ENCODE data around the gene CRAMP1.
"Not testable (repeated sequence)": the region's sequence is repeated elsewhere in the genome, so short reads cannot be mapped to it uniquely, and the experiment has no call there.

CRAMP1 gene

GRCh38 chr16:1590930-1591705, 21.0 kb upstream of the CRAMP1 start:
- Histone ChIP-seq H3K27me3 (ENCODE audit: insufficient read depth, low read depth, severe bottlenecking) (no peaks in the 10 kb centered on the region), H3K4me3 (ENCODE audit: low read depth, low read length) (no peak overlapping the region), H3K36me3 (peaks cover 27% of the 10 kb centered on the region), H3K27ac (no peak overlapping the region), H3K9me3 (ENCODE audit: severe bottlenecking) (no peaks in the 10 kb centered on the region)
- TF ChIP-seq CTCF (IDR thresholded peaks at IDR 0.05; ENCODE audit: low read depth, low read length) = no peak
- no peak for DNase-seq

- H3K27me3 ChIP-seq (ENCODE audit: insufficient read depth, low read depth, severe bottlenecking) = no peaks in the 10 kb centered on the region
- H3K27ac ChIP-seq = no peak overlapping the region
- H3K4me3 ChIP-seq (ENCODE audit: low read depth, low read length) = no peak overlapping the region
- no peak for DNase-seq
- peaks cover 24% of the 10 kb centered on the region for H3K36me3 ChIP-seq
- no peaks in the 10 kb centered on the region for H3K9me3 ChIP-seq (ENCODE audit: severe bottlenecking)
- TF ChIP-seq CTCF (IDR thresholded peaks at IDR 0.05; ENCODE audit: low read depth, low read length) = no peak
Observed at GRCh38 chr16:1592446-1592845, 19.7 kb upstream of the CRAMP1 start.

- not testable (repeated sequence) for H3K27me3 ChIP-seq (ENCODE audit: insufficient read depth, low read depth, severe bottlenecking); H3K4me3 ChIP-seq (ENCODE audit: low read depth, low read length); H3K9me3 ChIP-seq (ENCODE audit: severe bottlenecking); DNase-seq; H3K27ac ChIP-seq
- peaks cover 20% of the 10 kb centered on the region for H3K36me3 ChIP-seq
Observed at GRCh38 chr16:1595511-1595910, 16.6 kb upstream of the CRAMP1 start.

GRCh38 chr16:1596516-1596915, 15.6 kb upstream of the CRAMP1 start:
- no peaks in the 10 kb centered on the region for H3K9me3 ChIP-seq (ENCODE audit: severe bottlenecking)
- H3K27me3 ChIP-seq (ENCODE audit: insufficient read depth, low read depth, severe bottlenecking) = no peaks in the 10 kb centered on the region
- DNase-seq = no peak
- no peak overlapping the region for H3K27ac ChIP-seq
- no peak overlapping the region for H3K4me3 ChIP-seq (ENCODE audit: low read depth, low read length)
- peaks cover 26% of the 10 kb centered on the region for H3K36me3 ChIP-seq
- TF ChIP-seq CTCF (IDR thresholded peaks at IDR 0.05; ENCODE audit: low read depth, low read length) = no peak

GRCh38 chr16:1597154-1597553, 15.0 kb upstream of the CRAMP1 start:
- no peak for DNase-seq
- H3K9me3 ChIP-seq (ENCODE audit: severe bottlenecking) = no peaks in the 10 kb centered on the region
- no peak overlapping the region for H3K27ac ChIP-seq
- H3K4me3 ChIP-seq (ENCODE audit: low read depth, low read length) = no peak overlapping the region
- H3K27me3 ChIP-seq (ENCODE audit: insufficient read depth, low read depth, severe bottlenecking) = no peaks in the 10 kb centered on the region
- TF ChIP-seq CTCF (IDR thresholded peaks at IDR 0.05; ENCODE audit: low read depth, low read length) = no peak
- H3K36me3 ChIP-seq = peaks cover 24% of the 10 kb centered on the region

- no peak for TF ChIP-seq CTCF (IDR thresholded peaks at IDR 0.05; ENCODE audit: low read depth, low read length)
- Histone ChIP-seq H3K36me3 (peaks cover 31% of the 10 kb centered on the region), H3K9me3 (ENCODE audit: severe bottlenecking) (no peaks in the 10 kb centered on the region), H3K27ac (no peak overlapping the region; the same call in 1 of the 2 replicates), H3K27me3 (ENCODE audit: insufficient read depth, low read depth, severe bottlenecking) (no peaks in the 10 kb centered on the region), H3K4me3 (ENCODE audit: low read depth, low read length) (no peak overlapping the region)
- DNase-seq = no peak
Observed at GRCh38 chr16:1601031-1601430, 11.1 kb upstream of the CRAMP1 start.

Data from WERI-Rb-1 (cell line).